Neuronal stem cell (in vitro differentiated cells): ENCODE results near the gene CXorf58.

Experiments
- DNase-seq: peaks from one replicate; pipeline ENCODE4 v3.0.0-alpha.2; 2013; ENCODE audit warnings: low spot score
- H2AFZ ChIP-seq: one replicate; pipeline ENCODE4 v1.6.1; 2013; ENCODE audit warnings: mild to moderate bottlenecking, low read length, inconsistent platforms
- H2AK5ac ChIP-seq: 2 replicates; pipeline ENCODE4 v1.6.1; 2013; ENCODE audit warnings: low read depth, mild to moderate bottlenecking, inconsistent platforms, low read length, moderate library complexity, mixed read lengths
- H2BK120ac ChIP-seq: 2 replicates; pipeline ENCODE4 v1.6.1; 2013; ENCODE audit warnings: low read depth, mild to moderate bottlenecking, inconsistent platforms, low read length, moderate library complexity, mixed read lengths
- H2BK12ac ChIP-seq: one replicate; pipeline ENCODE4 v1.6.1; 2013; ENCODE audit warnings: low read length, inconsistent platforms
- H2BK15ac ChIP-seq: 2 replicates; pipeline ENCODE4 v1.6.1; 2013; ENCODE audit warnings: mild to moderate bottlenecking, low read length, inconsistent platforms, mixed read lengths
- H2BK5ac ChIP-seq: one replicate; pipeline ENCODE4 v1.6.1; 2013; ENCODE audit warnings: inconsistent platforms, mild to moderate bottlenecking, low read length, moderate library complexity
- H3K14ac ChIP-seq: one replicate; pipeline ENCODE4 v1.6.1; 2013; ENCODE audit warnings: low read length, inconsistent platforms
- H3K18ac ChIP-seq: 2 replicates; pipeline ENCODE4 v1.6.1; 2013; ENCODE audit warnings: low read length, inconsistent platforms
- H3K23ac ChIP-seq: 2 replicates; pipeline ENCODE4 v1.6.1; 2013; ENCODE audit warnings: low read depth, mild to moderate bottlenecking, mixed read lengths, low read length, inconsistent platforms; ENCODE audit not compliant: poor library complexity
- H3K27ac ChIP-seq: replicated peaks from 3 replicates; pipeline ENCODE4 v1.5.1; 2013; ENCODE audit warnings: low read length, inconsistent platforms
- H3K27me3 ChIP-seq, 3 experiments: 2 replicates each; pipeline ENCODE4 v1.6.1; 2013; ENCODE audit warnings: low read length in 3 of 3, mild to moderate bottlenecking in 2 of 3, inconsistent platforms in 1 of 3, low read depth in 1 of 3, mixed read lengths in 1 of 3, moderate library complexity in 1 of 3; ENCODE audit not compliant: control insufficient read depth in 3 of 3, insufficient read depth in 3 of 3
- H3K36me3 ChIP-seq, 2 donors: replicated peaks in 1 of 2; 2 replicates each; pipeline ENCODE4 v1.6.1; 2013; ENCODE audit warnings: low read length in 2 of 2; ENCODE audit not compliant: control insufficient read depth in 2 of 2, insufficient read depth in 2 of 2
- H3K4ac ChIP-seq: 2 replicates; pipeline ENCODE4 v1.6.1; 2013; ENCODE audit warnings: inconsistent platforms, mild to moderate bottlenecking, low read length, moderate library complexity
- H3K4me1 ChIP-seq, 2 donors: 1 replicate in 1 of 2; 2 replicates in 1 of 2; pipeline ENCODE4 v1.6.1; 2013; ENCODE audit warnings: low read length in 2 of 2, low read depth in 1 of 2; ENCODE audit not compliant: control insufficient read depth in 2 of 2, insufficient read depth in 1 of 2
- H3K4me2 ChIP-seq: one replicate; pipeline ENCODE4 v1.6.1; 2013; ENCODE audit warnings: mild to moderate bottlenecking, low read length, inconsistent platforms; ENCODE audit not compliant: insufficient read depth, poor library complexity, severe bottlenecking
- H3K4me3 ChIP-seq, 2 donors: 2 replicates each; pipeline ENCODE4 v1.5.1; 2013; ENCODE audit warnings: low read length in 2 of 2, mild to moderate bottlenecking in 2 of 2, inconsistent platforms in 1 of 2, moderate library complexity in 1 of 2
- H3K79me1 ChIP-seq: one replicate; pipeline ENCODE4 v1.6.1; 2013; ENCODE audit warnings: low read depth, mild to moderate bottlenecking, inconsistent platforms, low read length, moderate library complexity
- H3K9ac ChIP-seq: one replicate; pipeline ENCODE4 v1.6.1; 2013; ENCODE audit warnings: mild to moderate bottlenecking, low read depth, low read length, inconsistent platforms; ENCODE audit not compliant: poor library complexity
- H3K9me3 ChIP-seq, 2 donors: replicated peaks in 1 of 2; 2 replicates each; pipeline versions ENCODE3 to v1.6.1; 2013; ENCODE audit warnings: low read length in 2 of 2, mild to moderate bottlenecking in 2 of 2, inconsistent platforms in 1 of 2, low read depth in 1 of 2, mixed read lengths in 1 of 2, moderate library complexity in 1 of 2; ENCODE audit not compliant: control insufficient read depth in 2 of 2, insufficient read depth in 1 of 2
- H4K8ac ChIP-seq: one replicate; pipeline ENCODE4 v1.6.1; 2013; ENCODE audit warnings: low read depth, mild to moderate bottlenecking, inconsistent platforms, low read length, moderate library complexity
- H4K91ac ChIP-seq: one replicate; pipeline ENCODE4 v1.6.1; 2013; ENCODE audit warnings: low read length, low read depth, mild to moderate bottlenecking, inconsistent platforms; ENCODE audit not compliant: poor library complexity
- WGBS, 2 donors: extraction: QIAGEN DNeasy Blood & Tissue Kit; methylation state at CpG; one replicate each; pipeline ENCODE4 v1.1.7; 2013; ENCODE audit warnings: missing lambda C conversion rate in 2 of 2, mixed read lengths in 1 of 2; ENCODE audit not compliant: insufficient read length in 2 of 2, insufficient replicate concordance in 1 of 2; ENCODE audit errors: extremely low coverage in 2 of 2; 5-methylcytosine and 5-hydroxymethylcytosine counted together

Gene CXorf58

DNA sequence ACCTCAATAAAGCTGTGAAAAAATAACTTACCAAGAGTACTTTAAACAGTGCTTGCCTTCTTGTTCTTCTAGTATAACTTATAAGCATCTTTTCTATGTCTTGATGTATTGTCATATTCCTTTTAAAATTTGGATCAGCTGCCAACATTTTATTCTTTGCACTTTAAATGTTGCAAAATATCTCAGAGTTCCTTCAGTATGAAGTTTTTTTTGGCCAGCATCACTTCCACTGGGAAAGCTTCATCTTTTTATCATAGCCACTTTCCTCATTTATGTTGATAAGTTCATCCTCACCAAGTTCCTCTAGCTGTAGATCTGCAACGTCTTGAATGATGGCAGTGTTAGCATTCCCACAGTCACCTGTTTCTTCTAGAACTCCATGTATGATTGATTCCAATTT is 24.2 kb downstream of the CXorf58 start:
- no peak overlapping the region for H2BK15ac ChIP-seq
- no CpG with 5 or more reads among the region's 1 CpG for whole genome bisulfite sequencing, 2 donors
- no peak overlapping the region for H4K8ac ChIP-seq
- H3K27me3 ChIP-seq = no peaks in the 10 kb centered on the region
- no peak overlapping the region for H2BK5ac ChIP-seq
- no peak overlapping the region for H3K9ac ChIP-seq
- H3K27ac ChIP-seq = no peak overlapping the region
- no peaks in the 10 kb centered on the region for H3K9me3 ChIP-seq
- no peak overlapping the region for H3K18ac ChIP-seq
- H3K4me1 ChIP-seq = no peaks in the 10 kb centered on the region
- H3K79me1 ChIP-seq = no peaks in the 10 kb centered on the region
- no peak overlapping the region for H3K4me3 ChIP-seq
- H4K91ac ChIP-seq = no peak overlapping the region
- H2BK120ac ChIP-seq = no peak overlapping the region
- no peak overlapping the region for H2AFZ ChIP-seq
- H2AK5ac ChIP-seq = no peak overlapping the region
- no peak overlapping the region for H2BK12ac ChIP-seq
- no peak overlapping the region for H3K4ac ChIP-seq
- DNase-seq = no peak
- H3K4me2 ChIP-seq = no peak overlapping the region
- no peak overlapping the region for H3K14ac ChIP-seq
- no peak overlapping the region for H3K23ac ChIP-seq
- no peaks in the 10 kb centered on the region for H3K36me3 ChIP-seq

- Histone ChIP-seq H3K36me3 (no peaks in the 10 kb centered on the region), H3K27me3 (no peaks in the 10 kb centered on the region), H3K14ac (no peak overlapping the region), H3K4me1 (no peaks in the 10 kb centered on the region), H4K91ac (no peak overlapping the region), H3K27ac (no peak overlapping the region), H3K4me2 (no peak overlapping the region), H2AK5ac (no peak overlapping the region), H2AFZ (no peak overlapping the region), H2BK5ac (no peak overlapping the region), H3K4ac (no peak overlapping the region), H4K8ac (no peak overlapping the region), H2BK120ac (no peak overlapping the region), H3K9ac (no peak overlapping the region), H3K23ac (no peak overlapping the region), H2BK12ac (no peak overlapping the region), H3K4me3 (no peak overlapping the region), H3K9me3 (no peaks in the 10 kb centered on the region), H2BK15ac (no peak overlapping the region), H3K18ac (no peak overlapping the region), H3K79me1 (no peaks in the 10 kb centered on the region)
- WGBS, 2 donors = no CpG with 5 or more reads among the region's 11 CpGs
- DNase-seq = no peak
These were observed 27.3 kb downstream of the CXorf58 start for GRCh38 chrX:23935106-23935505.

DNA sequence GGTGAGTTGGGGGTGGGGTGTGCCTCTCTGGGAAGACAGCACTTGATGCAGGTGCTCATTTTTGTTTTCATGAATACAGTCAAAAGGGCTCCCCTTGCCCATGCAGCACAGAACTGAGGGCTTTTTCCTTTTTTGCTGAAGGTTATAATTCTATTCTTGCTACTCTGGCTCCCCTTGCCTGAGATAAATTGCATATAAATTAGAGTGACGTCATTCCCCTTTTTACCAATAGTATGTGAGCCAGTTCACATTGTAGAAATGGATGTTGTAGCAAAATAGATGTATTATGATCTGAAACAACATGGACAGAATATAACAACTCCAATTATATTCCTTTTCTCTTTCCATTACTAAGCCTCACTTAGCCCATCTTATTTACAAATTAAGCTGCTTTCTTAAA is 28.4 kb downstream of the CXorf58 start:
- no peaks in the 10 kb centered on the region for H3K9me3 ChIP-seq
- no peak overlapping the region for H3K4ac ChIP-seq
- H3K23ac ChIP-seq = no peak overlapping the region
- H3K9ac ChIP-seq = no peak overlapping the region
- no peaks in the 10 kb centered on the region for H3K4me1 ChIP-seq
- no peak for DNase-seq
- H4K8ac ChIP-seq = no peak overlapping the region
- no peaks in the 10 kb centered on the region for H3K36me3 ChIP-seq
- no peak overlapping the region for H3K4me3 ChIP-seq
- H3K27ac ChIP-seq = no peak overlapping the region
- H3K79me1 ChIP-seq = no peaks in the 10 kb centered on the region
- no CpG with 5 or more reads among the region's 1 CpG for WGBS, 2 donors
- H2AK5ac ChIP-seq = no peak overlapping the region
- no peak overlapping the region for H2AFZ ChIP-seq
- H3K27me3 ChIP-seq = no peaks in the 10 kb centered on the region
- no peak overlapping the region for H4K91ac ChIP-seq
- no peak overlapping the region for H2BK12ac ChIP-seq
- no peak overlapping the region for H3K18ac ChIP-seq
- H2BK15ac ChIP-seq = no peak overlapping the region
- no peak overlapping the region for H2BK120ac ChIP-seq
- no peak overlapping the region for H2BK5ac ChIP-seq
- no peak overlapping the region for H3K4me2 ChIP-seq
- H3K14ac ChIP-seq = no peak overlapping the region

- DNase-seq = no peak
- no peak overlapping the region for H2BK120ac ChIP-seq
- H4K91ac ChIP-seq = no peak overlapping the region
- H3K23ac ChIP-seq = no peak overlapping the region
- H3K79me1 ChIP-seq = no peaks in the 10 kb centered on the region
- no peak overlapping the region for H2AFZ ChIP-seq
- H2BK5ac ChIP-seq = no peak overlapping the region
- no peak overlapping the region for H2BK12ac ChIP-seq
- WGBS, 2 donors = no CpG with 5 or more reads among the region's 4 CpGs
- H4K8ac ChIP-seq = no peak overlapping the region
- no peaks in the 10 kb centered on the region for H3K4me1 ChIP-seq
- no peak overlapping the region for H3K14ac ChIP-seq
- no peak overlapping the region for H3K4me2 ChIP-seq
- no peaks in the 10 kb centered on the region for H3K27me3 ChIP-seq
- no peak overlapping the region for H3K4me3 ChIP-seq
- H3K27ac ChIP-seq = no peak overlapping the region
- no peaks in the 10 kb centered on the region for H3K9me3 ChIP-seq
- no peak overlapping the region for H3K9ac ChIP-seq
- no peak overlapping the region for H3K18ac ChIP-seq
- no peak overlapping the region for H3K4ac ChIP-seq
- H3K36me3 ChIP-seq = no peaks in the 10 kb centered on the region
- no peak overlapping the region for H2AK5ac ChIP-seq
- no peak overlapping the region for H2BK15ac ChIP-seq
These were observed 29.3 kb downstream of the CXorf58 start for GRCh38 chrX:23937100-23937499.
